CD4-positive, alpha-beta T cell treated with Interleukin-2 at 100 ng/mL for 4 hours (primary cell): Measurements from ENCODE around the gene SOCS7.

Source experiments
- DNase-seq: peaks from one replicate; pipeline ENCODE4 v3.0.0-alpha.2; 2020; ENCODE audit warnings: low spot score

Gene SOCS7

DNA sequence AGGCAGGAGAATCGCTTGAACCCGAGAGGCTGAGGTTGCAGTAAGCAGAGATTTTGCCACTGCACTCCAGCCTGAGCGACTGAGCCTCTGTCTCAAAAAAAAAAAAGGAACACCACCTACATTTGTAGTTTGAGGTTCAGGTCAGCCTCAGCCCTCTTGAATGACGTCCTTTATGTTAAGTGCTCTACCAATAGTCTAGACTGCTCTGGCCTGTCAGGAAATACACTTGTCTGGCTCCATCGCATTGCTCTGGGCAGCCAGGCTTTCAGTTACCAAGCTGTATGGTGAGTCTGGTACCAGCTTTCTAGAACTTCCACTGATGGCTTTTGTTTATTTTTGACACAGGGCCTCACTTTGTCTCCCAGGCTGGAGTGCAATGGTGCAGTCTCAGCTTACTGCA is 11.4 kb downstream of the SOCS7 start:
- no peak for DNase-seq

DNA sequence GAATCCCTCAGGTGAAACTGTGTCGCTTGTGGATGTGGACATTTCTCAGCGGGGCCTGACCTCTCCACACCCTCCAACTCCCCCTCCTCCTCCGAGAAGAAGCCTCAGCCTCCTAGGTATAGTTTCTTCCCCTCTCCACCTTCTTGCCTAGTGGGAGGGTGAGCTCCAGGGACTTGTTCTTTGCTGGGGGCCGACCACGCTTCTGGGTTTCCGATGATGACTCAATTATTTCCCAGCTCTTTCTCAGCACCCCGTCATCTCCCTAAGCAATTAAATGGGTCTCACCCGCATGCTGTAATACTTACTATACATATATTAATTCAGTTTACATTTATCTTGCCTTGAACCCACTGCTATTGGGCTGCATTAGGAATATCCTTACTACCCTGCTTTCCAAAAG is 13.1 kb downstream of the SOCS7 start:
- DNase-seq = no peak

DNA sequence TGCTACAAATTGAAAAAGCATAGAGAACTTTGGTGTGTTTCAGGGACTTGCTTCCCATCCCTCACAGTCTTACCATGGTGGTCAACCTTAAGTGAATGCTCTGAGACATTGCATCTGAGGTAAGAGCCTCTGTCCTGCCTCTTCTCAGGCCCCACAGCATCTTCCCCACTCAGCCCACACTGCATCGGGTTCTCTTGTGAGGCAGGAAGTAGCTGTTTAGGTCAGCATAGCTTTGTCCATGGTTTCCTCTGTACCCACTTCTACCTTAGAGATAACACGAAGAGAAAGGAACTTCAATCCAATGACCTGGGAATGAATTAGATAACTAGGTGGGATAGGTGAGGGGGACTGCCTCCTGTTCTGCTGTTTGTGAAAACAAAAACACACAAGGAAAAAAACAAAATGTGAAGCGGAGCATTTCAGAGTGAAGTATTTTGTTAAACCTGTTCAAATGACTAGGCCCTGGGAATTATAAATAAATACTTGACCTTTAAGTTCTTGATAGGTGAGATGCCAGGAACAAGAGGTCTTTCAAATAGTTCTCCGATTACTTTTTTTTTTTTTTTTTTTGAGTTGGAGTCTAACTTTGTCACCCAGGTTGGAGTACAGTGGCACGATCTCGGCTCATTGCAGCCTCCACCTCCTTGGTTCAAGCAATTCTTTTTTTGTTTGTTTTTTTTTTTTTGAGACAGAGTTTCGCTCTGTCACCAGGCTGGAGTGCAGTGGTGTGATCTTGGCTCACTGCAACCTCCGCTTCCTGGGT is 17.7 kb downstream of the SOCS7 start:
- DNase-seq = no peak

DNA sequence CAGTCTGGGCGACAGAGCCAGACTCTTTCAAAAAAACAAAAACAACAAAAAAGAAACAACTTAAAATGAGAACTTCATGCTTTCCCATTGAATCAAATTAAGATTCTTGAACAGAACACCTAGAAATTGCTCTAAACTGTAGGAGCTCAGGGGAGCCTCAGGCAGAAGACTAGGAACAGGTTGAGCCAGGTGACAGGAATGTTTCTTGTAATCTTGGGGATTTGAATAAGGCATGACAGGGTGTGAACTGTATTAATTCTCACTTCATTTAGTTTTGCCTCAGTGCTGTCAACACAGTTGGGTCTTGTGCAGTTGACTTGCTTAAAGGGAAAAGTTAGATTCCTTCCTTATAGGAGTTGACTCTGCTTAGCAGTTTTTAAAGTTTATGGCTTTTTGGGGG is 27.8 kb downstream of the SOCS7 start:
- no peak for DNase-seq

DNA sequence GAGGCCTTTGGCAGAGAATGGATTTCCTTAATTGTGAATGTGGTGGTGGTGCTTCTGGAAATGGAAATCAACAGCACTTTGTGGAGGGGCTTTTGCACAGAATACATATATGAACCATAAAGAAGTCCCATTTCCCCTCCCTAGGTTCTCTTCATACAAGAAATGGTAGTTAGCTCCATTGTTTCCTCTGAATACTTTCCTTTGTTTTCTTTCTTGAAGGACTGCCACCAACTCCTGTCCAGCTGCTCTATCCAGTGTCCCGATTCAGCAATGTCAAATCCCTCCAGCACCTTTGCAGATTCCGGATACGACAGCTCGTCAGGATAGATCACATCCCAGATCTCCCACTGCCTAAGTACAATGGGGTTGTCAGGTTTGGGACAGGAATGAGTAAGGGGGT is 43.4 kb downstream of the SOCS7 start:
- DNase-seq = no peak

DNA sequence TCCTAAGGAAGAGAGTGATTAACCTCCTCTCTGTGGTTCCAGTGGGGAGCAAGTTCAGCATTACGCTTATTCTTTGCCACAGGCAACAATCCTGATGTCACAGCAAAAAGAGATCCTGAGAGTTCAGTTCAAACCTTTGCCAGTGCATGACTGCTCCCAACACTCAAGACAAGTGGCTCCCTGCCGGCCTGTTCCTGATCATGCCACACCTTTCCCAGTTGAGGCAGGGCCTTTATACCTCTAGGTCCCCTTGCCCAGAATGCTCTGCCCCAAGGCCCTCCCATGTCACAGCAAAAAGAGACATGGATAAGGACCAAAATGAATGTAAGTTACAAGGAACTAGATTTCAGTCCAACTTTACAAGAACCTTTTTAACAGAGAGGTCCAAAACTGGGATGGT is 45.6 kb downstream of the SOCS7 start:
- no peak for DNase-seq

DNA sequence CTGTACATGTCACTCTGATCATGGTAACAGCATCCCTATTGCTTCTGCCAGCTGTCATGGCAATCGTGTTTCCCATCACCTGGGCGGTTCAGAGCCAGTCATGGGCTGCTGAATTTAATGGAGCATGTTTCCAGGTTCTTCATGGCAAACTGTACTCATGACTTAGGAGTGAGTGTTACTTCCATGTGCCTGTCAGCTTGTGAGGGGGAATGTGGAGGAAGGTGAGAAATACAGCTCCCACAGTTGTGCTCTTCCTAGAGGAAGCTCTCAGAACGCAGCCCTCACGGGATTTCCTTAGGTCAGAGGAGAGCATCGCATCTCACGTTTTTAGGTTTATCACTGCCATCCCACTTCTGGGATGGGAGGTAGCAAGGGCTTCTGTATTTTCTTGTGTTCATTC is 48.6 kb downstream of the SOCS7 start:
- no peak for DNase-seq

DNA sequence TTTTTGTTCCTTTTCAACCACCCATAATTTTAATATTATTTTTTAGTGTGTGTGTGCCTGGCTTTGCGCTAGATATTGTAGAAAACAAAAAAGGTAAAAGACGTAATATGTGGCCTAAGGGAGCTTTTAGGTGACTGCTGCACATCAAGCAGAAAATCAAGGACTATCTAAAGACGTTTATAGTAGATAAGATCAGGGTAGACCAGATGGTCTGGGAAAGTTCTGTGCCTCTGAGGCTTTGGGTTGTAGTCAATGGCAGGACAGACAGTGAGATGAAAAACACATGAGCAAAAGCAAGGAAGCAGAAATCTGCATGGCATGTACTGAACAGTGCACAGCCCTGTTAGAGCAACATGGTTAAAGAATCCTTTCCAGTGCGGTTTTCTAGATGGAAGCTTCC is 49.8 kb downstream of the SOCS7 start:
- DNase-seq = no peak

DNA sequence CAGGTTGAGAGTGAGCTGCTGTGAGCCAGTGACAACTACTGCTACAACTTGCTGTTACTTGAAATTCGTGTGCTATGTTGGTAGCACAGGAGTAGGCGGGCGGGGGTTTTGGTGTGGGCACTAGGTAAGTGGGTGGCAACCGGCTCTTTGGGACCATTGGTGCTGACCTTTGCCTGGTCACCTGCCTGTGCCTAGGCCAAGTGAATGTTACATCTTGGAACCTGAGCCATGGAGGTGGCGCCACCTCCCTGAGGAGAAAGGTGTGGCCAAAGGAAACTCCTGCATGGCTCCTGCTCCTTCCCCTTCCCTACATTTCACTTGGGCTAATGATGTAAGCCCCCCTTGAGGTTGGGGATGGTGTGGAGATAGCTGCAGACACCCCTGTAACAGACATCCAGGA is 51.3 kb downstream of the SOCS7 start:
- no peak for DNase-seq

DNA sequence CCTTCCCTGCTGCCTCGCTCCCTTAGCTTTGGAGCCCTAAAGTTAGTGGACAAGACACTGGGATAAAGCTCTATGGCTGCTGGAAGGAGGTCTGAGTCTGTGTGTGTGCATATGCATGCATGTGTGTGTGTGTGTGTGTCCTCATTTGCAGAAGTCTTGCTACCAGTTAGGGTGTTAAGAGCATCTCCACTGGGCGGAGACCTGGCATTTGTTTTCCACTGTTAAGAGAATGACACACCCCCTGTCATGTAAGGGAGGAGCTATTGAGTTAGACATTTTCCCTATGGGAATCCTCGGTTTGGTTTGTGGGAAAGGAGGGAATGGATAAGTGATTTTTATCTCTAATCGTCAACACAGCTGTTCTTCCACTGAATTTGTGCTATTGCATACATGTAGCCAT is 51.8 kb downstream of the SOCS7 start:
- no peak for DNase-seq

DNA sequence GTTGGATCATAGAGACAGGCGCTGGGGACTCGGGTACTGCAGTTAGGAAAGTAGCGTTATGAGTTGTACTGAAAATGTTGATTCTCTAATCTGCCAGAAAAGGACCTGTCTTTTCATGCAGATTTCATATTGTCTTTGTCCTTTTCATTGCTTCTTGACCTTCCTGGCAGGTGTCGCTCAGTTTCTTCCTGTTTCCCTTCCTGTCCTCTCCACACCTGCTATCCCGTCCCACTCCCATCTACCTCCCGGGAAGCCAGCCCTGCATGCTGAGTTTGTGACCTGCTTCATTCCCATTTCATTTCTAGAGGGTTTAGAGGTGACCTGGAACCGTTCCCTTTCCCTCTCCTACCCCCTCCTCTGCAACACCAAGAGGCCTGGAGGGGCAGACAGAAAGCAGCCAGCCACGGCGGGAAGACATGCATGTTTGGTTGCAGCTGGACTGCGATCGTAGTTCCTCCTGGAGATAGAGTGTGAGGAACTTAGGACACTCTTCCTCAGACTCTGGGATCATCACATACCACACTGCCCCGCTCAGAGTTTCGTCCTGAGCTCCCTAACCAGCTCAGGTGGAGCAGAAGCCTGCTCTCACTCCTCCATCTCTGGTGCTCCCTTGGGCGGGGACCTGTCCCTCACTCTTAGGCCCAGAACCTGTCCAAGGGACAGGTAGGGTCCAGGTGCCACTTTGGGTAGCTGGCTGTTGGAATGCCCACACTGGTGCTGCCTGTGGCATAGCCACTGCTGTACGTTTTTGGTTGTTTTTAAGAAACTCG is 52.7 kb downstream of the SOCS7 start:
- no peak for DNase-seq

DNA sequence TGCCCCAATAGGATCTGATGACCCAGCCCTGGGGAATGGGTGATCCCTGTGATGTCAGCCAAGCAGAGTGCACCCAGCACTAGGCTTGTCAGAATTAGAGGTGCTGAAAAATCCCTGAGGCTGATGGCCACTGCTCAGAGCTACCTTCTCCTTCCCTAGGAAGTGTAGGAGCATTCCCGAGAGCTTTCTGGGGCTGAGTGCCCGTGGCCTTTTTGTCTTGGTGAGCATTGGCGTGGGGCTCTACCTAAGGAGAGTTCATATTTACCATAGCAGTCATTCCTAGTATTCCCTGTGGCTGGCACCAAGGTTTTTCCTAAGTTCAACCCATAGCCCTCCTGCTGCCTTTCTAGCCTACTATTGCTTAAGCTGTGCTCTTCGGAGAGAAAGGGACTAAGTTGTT is 54.0 kb downstream of the SOCS7 start:
- no peak for DNase-seq

DNA sequence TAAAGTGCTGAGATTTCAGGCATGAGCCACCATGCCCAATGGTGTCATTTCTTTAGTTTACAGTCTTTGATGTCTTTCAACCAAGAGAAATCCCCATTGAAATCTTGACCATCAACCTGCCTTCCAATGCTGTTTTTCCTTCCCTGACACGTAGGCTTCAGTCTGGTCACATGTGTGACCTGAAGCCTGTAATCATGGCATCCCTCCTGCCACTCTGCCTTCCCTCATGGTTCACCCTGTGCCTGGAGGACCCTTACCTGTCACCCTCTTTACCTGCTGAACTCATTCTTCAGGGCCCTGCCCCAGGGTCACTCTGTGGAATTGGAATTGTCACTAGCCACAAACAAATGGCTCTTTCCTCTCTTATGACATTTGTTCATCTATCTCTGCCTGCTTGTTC is 58.6 kb downstream of the SOCS7 start:
- DNase-seq = no peak

DNA sequence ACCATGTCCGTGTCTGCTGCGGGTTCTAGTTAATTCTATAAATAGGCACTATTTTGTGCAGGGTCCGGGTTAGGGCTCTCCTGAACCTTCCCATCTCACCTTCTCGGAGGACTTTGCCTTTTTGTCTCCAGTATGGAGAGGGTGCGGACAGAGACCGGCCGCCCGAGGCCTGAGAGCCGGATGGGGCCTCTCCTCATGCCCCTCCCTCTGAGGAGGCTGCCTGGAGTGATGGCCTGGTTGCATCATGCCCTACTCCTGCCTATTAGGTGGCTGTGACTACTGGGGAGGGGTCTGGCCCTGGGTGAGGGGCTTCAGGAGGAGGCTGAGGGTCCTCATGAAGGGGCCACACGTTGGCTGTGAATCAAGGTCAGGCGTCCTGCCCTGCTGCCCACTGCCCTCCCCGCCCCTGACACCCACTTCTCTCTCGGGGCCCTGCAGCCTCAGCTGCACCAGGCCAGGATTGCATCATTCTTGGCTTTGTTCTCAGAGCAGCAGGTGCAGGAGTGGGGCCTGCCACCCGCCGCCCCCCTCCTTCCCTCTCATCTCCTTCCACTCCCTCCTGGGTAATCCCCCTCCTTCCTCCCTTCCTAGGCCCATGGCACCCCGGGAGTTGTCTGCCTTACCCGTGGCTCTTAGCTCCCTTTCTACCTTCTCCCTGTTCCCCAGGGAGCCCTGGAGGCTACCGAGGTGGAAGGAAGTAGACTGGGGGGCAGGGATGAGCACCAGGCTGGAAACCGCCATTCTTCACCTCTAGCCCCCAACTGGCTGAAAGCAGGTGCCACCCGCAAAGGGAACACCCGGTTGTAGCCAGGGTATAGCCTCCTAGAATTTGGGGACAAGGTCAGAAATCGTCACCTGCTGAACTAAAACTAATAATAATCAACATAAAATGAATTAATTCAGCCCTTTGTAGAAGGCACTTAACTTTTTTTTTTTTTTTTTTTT is 63.9 kb downstream of the SOCS7 start:
- DNase-seq = no peak

DNA sequence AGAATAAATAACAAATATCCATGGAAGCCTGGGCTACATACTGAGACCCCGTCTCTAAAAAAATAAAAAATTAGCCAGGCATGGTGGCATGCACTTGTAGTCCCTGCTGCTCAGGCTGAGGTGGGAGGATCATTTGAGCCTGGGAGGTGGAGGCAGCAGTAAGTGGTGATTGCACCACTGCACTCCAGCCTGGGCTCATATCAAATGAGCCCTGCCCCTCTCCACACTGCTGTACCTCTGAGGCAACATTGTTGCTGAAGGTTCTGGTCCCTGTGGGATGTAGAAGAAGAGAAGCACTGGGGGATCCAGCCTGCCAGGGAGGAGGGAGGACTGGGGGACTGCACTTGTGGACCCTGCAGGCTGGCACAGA is 65.2 kb downstream of the SOCS7 start:
- no peak for DNase-seq

DNA sequence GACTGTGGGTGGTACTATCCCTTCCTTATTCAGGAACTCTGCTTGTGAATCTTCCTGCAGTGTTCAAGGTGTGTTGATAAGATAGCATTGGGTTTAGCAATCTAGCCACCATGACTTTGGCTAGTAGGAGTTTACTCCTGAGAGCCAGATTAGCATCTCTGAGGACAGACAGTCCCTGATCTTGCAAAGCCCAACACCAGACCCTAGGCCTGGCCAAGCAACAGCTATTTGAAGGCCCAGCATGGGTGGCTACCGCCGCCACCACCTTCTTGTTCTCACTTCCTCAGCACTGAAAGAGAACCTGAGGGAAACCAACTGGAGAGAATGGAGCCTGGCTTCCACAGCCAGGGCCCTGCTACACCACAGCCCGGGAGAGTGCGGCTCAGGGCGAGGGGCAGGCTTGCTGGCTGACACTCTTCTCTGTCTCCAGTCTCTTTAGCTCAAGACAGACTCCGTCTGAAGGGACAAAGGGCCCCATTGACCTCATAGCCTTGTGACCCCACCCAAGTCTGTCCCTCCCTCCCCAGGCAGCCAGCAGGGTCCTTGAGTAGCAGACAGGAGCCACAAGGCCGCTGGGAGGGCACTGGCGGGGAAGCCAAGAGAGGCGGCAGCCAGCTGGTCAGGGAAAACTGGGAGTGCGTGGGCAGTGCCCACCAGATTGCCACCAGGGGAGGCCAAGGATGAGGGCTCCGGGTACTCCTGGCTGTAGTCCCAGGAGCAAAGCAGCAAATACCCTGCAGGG is 65.7 kb downstream of the SOCS7 start:
- DNase-seq = no peak

DNA sequence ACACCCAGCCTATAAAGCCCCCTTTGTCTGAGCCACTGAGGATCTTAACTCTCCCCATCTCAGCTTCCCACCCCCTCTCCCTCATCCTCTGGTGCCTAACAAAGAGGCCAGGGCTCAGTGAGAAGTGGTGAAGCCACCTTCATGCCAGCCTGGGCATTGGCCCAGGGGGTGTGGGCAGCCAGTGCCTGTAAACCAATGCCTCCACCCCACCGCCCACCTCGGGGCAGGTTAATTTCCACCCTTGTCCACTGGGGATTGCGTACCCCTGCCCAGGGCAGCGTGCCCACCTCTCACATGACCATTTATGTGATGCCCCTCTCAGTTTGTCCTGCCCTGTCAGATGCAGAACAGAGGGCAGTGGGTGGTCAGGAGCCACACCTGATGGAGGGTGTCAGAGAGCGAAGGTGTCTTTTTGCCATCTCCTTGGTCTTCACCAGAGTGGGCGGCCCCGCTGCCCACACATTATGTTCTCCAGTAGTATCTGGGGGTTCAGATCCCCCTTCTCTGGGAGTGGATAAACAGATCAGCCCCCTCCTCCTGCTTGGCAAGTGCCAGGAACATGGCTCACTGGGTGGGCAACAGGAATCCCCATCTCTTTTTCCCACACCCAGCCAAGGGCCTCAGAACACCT is 66.5 kb downstream of the SOCS7 start:
- no peak for DNase-seq

DNA sequence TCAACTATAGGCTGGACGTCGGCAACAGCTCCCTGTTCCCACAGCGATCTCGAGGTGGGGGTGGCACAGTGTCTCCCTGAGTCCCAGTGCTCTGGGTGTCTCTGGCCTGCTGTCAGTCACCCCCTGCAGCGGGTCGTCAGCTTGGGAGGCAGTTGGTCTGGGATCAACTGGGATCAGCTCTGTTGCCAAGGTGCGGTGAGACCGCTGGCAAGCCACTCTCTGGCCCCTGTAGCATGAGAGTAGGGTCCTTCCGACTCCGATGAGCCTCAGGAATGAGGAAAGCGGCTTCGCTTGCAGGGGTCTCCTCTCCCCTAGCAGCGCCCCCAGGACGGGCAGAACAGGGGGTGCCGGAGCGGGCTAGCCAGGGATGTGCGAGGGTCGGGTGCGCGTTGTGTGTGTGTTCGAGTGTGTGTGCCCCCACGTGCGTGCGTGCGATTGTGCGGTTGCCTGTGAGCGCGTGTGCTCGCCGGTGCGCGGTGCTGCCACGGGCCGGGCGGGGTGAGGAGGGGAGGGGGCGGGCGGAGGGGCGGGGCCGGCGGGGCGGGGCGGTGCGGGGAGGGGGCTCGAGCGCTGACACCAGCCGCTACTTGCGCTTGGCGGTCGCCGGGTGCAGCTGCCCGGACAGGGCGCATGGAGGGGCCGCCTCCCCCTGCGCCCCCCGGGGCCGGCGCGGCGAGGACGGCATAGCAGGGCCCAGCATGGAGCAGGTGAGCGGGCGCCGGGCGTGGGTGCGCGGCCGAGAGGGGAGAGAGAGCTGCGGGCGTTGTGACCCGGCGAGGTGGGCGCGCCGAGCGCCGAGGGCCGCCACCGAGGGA is 67.3 kb downstream of the SOCS7 start:
- DNase-seq = no peak

DNA sequence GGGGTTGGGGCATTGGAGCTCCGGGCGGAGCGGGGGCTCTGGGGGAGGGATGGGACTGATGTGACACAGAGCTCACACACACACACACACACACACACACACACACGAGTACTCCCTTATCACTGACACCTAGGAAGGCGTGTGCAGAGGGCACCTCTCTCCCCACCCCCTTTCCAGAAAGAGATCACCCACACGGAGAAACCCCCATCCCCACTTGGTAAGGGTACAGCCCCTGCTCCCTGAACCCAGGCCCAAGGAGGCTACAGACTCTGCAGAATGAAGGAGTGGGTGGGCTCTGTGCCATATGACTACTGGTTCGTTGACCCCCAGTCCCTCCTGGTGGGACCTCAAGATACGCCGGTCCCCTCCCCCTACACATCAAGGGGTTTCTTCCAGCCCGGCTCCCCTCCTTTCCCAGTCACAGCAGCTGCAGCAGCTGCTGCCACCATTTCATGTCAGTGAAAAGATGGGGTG is 67.9 kb downstream of the SOCS7 start:
- DNase-seq = no peak

DNA sequence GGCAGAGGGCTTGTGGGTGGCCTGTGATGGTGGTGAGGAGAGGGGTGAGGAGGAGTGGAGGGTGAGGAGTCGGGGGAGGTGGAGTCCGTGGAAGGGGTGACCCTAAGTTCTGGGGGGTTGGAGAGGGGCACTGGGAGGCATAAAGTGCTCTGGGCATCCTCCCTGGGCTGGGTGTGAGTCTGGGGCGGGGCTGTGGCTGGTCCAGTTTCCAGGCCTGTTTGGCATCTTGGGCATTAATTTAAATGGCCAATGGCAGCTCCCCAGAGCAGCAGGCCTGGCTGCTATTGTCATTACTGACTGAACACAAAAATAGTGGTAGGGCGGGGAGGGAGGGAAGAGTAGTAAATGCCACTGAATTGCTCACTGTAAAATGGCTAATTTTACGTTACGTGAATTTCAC is 68.9 kb downstream of the SOCS7 start:
- DNase-seq = no peak
